Skeletal muscle tissue (tissue), 4 donors: ENCODE data around the gene CD47. TPM values are rescaled to one million over a fixed set of nuclear protein-coding genes. Genes with fewer than 3 reads are reported as not detected.

Experiments used
- H3K27ac ChIP-seq: one replicate; pipeline ENCODE4 v1.7.0; 2013; ENCODE audit warnings: mild to moderate bottlenecking, low read depth, low read length, inconsistent platforms
- H3K27me3 ChIP-seq, 3 donors: one replicate each; pipeline ENCODE4 v1.7.0; 2013; ENCODE audit warnings: low read length in 3 of 3; ENCODE audit not compliant: control insufficient read depth in 3 of 3, insufficient read depth in 3 of 3
- H3K36me3 ChIP-seq, 3 donors: one replicate each; pipeline ENCODE4 v1.7.0; 2013; ENCODE audit warnings: low read length in 3 of 3; ENCODE audit not compliant: control insufficient read depth in 3 of 3, insufficient read depth in 3 of 3
- H3K4me1 ChIP-seq, 3 donors: one replicate each; pipeline ENCODE4 v1.7.0; 2013; ENCODE audit warnings: low read length in 3 of 3, mild to moderate bottlenecking in 3 of 3; ENCODE audit not compliant: control insufficient read depth in 3 of 3, insufficient read depth in 3 of 3
- H3K4me3 ChIP-seq, 3 donors: one replicate each; pipeline ENCODE4 v1.7.0; 2013; ENCODE audit warnings: low read length in 3 of 3
- H3K9ac ChIP-seq, 3 donors: one replicate each; pipeline ENCODE4 v1.7.0; 2013; ENCODE audit warnings: low read length in 3 of 3, mild to moderate bottlenecking in 3 of 3, moderate library complexity in 2 of 3, low read depth in 1 of 3
- H3K9me3 ChIP-seq, 3 donors: one replicate each; pipeline ENCODE4 v1.7.0; 2013; ENCODE audit warnings: low read length in 3 of 3; ENCODE audit not compliant: control insufficient read depth in 3 of 3
- total RNA-seq: library from RNA; depleted of rRNA; stranded (reverse); fragments of >200 nt; gene quantifications from one replicate; pipeline ENCODE4 v1.2.3, GENCODE V29; 2014
- donor health status: Osteomylitis.

CD47 gene
- total RNA-seq, 1 donor from 2014 or later: 52.7 TPM

DNA sequence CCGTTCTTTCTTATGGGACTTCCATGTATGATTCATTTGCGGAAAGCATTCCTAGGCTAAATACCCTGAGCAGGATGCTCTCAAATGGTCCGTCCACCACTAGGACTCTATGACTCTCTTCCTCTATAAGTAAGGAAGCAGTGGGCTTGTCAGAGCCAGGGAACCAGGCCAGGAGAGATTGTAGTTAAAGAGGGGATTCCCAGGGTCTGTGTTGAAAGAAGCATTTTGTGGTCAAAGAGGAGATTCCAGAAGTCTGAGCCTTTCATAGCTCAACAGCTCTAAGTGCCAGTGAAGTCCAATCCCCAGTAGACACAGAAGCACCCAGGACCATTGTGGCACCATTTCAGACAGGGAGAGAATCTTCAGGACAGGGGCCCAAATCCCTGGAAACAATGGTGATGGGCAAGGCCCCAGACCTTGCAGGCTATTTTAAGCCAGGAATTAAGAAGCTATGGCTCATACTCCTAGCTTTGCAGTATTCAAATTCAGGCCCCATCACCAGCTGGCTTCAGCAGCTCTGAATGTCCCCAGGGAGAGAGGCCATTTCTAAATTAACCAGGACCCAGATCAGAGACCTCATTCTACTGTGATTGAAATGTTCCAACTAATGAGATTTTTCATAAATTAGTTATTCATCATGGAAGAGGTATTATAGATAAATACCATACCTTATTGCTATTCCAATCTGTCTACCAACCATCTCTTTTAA is 81.7 kb downstream of the CD47 start:
- H3K27me3 ChIP-seq: no peaks in the 10 kb centered on the region
- H3K4me3 ChIP-seq: no peak overlapping the region
- H3K9ac ChIP-seq: no peak overlapping the region
- H3K27ac ChIP-seq: no peak overlapping the region
- H3K36me3 ChIP-seq: no peaks in the 10 kb centered on the region
- no peaks in the 10 kb centered on the region for H3K9me3 ChIP-seq
- H3K4me1 ChIP-seq: peaks cover 13 to 14% (median 13%) of the 10 kb centered on the region in 3 donors

DNA sequence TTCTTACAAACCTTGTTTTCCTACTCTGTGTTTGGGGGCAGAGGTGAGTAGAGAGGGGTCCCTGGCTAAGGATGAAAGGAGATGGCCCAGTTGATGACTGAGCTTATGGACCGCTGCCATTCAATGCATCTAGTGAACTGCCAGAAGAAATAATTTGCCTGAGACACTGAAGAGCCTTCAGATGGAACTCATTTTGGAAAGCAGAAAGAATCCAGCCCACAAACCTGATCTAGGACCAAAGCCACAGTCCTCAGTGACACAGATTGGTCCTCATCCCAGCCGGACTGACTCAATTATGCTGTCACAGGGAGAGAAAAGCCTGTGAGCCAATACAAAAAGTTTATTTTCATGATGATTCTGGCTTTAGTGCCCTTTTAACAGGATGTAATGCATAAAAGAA is 82.7 kb downstream of the CD47 start:
- Histone ChIP-seq H3K9ac (no peak overlapping the region), H3K27me3 (no peaks in the 10 kb centered on the region), H3K4me3 (no peak overlapping the region), H3K27ac (peak overlapping the region; percentile 55), H3K9me3 (no peaks in the 10 kb centered on the region), H3K4me1 (peaks cover 13 to 14% (median 13%) of the 10 kb centered on the region in 3 donors), H3K36me3 (no peaks in the 10 kb centered on the region)

DNA sequence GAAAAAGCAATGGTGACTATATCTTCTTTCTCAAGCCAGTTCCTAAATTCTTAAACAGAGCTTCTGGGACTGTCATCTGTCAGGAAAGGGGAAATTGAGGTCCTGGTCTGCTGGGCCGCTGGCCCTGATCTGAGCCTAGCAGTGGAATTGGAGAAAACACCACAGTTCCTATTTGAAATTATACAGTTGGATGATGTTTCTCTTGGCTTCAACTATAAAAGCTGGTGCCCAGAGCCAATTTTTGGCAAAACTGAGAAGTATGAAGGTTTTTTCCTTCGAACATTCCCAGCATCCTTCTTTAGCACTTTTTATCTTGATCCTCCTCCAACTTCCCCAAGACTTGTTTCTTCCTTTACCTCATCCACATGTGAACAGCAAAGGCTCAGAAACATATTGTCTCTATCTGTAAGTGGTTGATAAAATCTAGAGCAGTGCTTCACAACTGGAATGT is 83.9 kb downstream of the CD47 start:
- no peak overlapping the region for H3K9ac ChIP-seq
- H3K36me3 ChIP-seq: no peaks in the 10 kb centered on the region
- H3K27ac ChIP-seq: no peak overlapping the region
- H3K4me1 ChIP-seq: peaks cover 13 to 14% (median 13%) of the 10 kb centered on the region in 3 donors
- H3K27me3 ChIP-seq: no peaks in the 10 kb centered on the region
- no peaks in the 10 kb centered on the region for H3K9me3 ChIP-seq
- no peak overlapping the region for H3K4me3 ChIP-seq

DNA sequence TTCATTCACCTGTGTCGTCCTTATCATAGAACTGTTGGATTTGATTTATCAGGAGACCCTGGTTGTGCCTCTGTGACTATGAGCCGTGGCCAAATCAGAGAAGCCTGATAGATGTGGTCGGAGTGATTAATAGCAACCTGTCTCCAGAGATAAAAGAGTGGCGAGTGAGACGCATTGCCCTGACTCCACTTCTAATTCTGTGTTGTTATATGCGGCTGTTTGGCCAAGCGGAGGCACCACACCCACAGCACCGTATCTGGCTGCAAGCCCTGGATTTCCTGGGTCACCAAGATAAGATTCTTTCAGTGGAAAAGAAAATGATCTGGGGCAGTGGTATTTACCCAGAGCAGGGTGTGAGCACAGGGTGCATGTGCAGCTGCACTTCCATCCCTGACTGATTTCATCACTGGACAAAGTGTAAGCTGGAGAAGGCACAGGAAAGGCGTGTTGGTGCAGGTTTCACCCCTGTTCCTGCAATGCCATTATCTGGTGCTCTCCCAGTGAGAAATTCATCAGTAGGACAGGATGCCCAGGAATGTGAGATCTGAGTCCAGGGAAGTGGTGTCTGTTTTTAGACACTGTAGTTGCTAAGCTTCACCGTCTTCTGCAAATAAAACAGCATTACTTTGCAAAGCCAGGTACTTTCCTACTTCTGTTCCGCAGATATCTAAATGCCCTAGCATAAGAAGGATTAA is 84.6 kb downstream of the CD47 start:
- Histone ChIP-seq H3K27me3 (no peaks in the 10 kb centered on the region), H3K4me1 (peaks cover 13 to 14% (median 13%) of the 10 kb centered on the region in 3 donors), H3K9me3 (no peaks in the 10 kb centered on the region), H3K27ac (no peak overlapping the region), H3K4me3 (peak overlapping the region in 1 of 3 donors; percentile 15), H3K9ac (no peak overlapping the region), H3K36me3 (no peaks in the 10 kb centered on the region)

DNA sequence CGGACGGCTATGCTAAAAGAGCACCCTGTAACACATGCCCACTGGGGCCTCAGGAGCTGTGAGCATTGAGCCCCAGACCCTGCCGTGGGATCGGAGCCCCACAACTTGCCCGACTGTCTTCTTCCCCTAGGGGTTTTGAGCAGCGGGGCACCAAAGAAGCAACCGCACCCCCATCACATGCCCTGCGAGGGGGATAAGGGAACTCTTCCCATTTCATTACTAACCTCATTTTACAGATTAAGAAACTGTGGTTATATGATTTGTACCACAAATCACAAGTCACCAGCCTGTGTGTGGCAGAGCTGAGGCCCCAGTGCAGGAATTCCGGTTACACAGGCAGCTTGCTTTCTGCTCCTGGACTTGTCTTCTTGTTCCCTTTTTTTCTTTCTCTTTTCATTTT is 86.2 kb downstream of the CD47 start:
- no peaks in the 10 kb centered on the region for H3K27me3 ChIP-seq
- no peaks in the 10 kb centered on the region for H3K36me3 ChIP-seq
- no peak overlapping the region for H3K4me3 ChIP-seq
- no peak overlapping the region for H3K9ac ChIP-seq
- H3K4me1 ChIP-seq: peaks cover 13 to 14% (median 13%) of the 10 kb centered on the region in 3 donors
- H3K27ac ChIP-seq: no peak overlapping the region
- no peaks in the 10 kb centered on the region for H3K9me3 ChIP-seq

DNA sequence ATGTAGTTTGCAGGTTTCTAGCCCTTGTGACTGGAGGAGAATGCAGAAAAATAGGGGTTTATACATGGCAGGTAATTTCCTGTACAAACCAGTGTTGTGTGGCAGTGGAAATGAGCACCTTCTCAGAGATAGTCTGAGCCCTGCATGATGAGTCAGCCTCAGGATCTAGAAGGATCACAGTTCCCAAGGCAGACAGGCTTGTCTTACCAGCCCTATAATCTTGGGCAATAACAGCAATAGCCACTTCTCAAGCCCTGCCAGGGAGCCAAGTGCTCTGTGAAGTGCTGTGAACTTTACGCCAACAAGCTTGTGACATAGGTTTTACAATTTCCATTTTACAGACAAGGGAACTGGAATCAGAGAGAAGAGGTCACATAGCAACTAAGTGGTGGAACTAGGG is 89.4 kb downstream of the CD47 start:
- H3K9me3 ChIP-seq: no peaks in the 10 kb centered on the region
- H3K27me3 ChIP-seq: no peaks in the 10 kb centered on the region
- H3K9ac ChIP-seq: no peak overlapping the region
- no peak overlapping the region for H3K4me3 ChIP-seq
- H3K27ac ChIP-seq: no peak overlapping the region
- H3K36me3 ChIP-seq: no peaks in the 10 kb centered on the region
- peaks cover 6 to 7% (median 6%) of the 10 kb centered on the region in 3 donors for H3K4me1 ChIP-seq

DNA sequence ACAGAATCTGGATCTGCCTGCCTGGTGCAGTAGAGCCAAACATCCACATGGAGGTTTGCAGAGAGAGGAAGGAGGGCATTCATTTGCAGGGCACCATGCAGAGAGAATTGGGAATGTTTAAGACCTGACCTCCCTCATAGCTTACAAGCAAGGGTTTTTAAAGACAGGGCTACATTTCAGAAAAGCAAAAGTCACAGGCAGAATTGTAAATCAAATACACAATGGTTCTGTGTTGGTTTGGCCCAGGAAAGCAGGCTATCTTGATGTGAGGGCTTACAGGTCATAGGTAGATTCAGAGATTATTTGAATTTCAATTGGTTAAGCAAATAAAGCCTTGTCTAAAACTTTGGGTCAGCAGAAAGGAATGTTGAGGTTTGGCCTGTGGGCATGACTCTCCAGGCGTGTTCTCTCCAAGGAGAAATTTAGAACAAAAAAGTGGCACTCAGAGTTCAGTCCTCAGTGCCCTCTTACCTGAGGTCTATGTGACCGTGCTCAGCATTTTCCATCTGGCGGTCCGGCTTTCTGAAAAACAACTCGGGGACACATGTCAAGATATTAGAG is 91.5 kb downstream of the CD47 start:
- Histone ChIP-seq H3K36me3 (no peaks in the 10 kb centered on the region), H3K9me3 (no peaks in the 10 kb centered on the region), H3K4me3 (no peak overlapping the region), H3K27ac (no peak overlapping the region), H3K4me1 (no peaks in the 10 kb centered on the region), H3K27me3 (no peaks in the 10 kb centered on the region), H3K9ac (no peak overlapping the region)

DNA sequence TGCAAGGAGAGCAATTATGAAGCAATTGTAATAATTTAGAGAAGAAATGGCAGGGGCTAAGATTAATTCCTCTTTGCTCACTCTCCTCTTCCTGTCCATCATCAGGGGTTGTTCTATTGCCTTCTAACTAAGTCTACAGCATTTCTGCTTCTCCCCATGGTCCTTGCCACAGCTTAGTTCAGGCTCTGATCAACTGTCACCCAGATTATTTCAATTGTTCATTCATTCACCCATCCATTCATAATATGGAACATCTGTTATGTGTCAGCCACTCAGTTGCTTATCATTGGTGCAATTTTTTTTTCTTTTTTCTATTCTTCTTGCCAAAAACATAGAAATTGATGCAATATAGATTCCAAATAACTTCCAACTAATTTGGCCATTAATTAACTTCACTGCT is 93.2 kb downstream of the CD47 start:
- H3K27me3 ChIP-seq: no peaks in the 10 kb centered on the region

DNA sequence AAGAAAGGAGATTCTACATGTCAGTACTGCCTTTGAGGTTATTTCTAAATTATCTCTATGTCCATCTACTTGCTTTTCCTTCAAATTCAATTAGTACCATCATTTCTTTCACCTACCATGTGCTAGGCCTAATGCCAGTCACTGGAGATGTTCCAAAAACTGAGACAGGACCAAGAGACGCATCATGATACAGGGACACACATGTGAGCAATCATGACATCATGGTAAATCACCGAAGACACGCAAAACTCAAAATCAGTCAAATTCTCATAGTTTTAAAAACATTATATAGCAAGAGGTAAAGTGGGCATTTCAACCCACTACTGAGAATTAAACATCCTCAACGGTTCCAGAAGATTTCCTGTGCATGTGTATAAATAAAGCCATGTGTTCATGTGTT is 95.0 kb downstream of the CD47 start:
- Histone ChIP-seq H3K27ac (no peak overlapping the region), H3K36me3 (no peaks in the 10 kb centered on the region), H3K9me3 (no peaks in the 10 kb centered on the region), H3K9ac (no peak overlapping the region), H3K4me1 (no peaks in the 10 kb centered on the region), H3K4me3 (no peak overlapping the region), H3K27me3 (no peaks in the 10 kb centered on the region)

More for the DNA sequence above, 93.2 kb downstream of the CD47 start:
- Histone ChIP-seq H3K27ac (no peak overlapping the region), H3K36me3 (no peaks in the 10 kb centered on the region), H3K9me3 (no peaks in the 10 kb centered on the region), H3K4me1 (no peaks in the 10 kb centered on the region), H3K4me3 (no peak overlapping the region), H3K9ac (no peak overlapping the region)
